HG02623 (cell line): ENCODE results near the gene MICOS13.
"Not testable (repeated sequence)": the region's sequence is repeated elsewhere in the genome, so short reads cannot be mapped to it uniquely, and the experiment has no call there.

Source experiments
- ATAC-seq: cut with Tn5 transposase; IDR thresholded peaks from one replicate; pipeline ENCODE4 v1.9.1; 2021; ENCODE audit warnings: moderate library complexity; ENCODE audit not compliant: unreplicated experiment

The MICOS13 gene

GRCh38 chr19:5680437-5681368 lies at the start of gene MICOS13, which contains the start of gene HSD11B1L:
Gene MICOS13 (minus strand): TSS chr19:5680516. CDS start chr19:5680486, 30 bp downstream.
Gene HSD11B1L (plus strand): TSS chr19:5681027. CDS start chr19:5684833, 3,806 bp downstream.
- peak; percentile 83 for ATAC-seq

GRCh38 chr19:5727453-5728050 lies 47.2 kb upstream of the MICOS13 start:
- no peak for ATAC-seq

DNA sequence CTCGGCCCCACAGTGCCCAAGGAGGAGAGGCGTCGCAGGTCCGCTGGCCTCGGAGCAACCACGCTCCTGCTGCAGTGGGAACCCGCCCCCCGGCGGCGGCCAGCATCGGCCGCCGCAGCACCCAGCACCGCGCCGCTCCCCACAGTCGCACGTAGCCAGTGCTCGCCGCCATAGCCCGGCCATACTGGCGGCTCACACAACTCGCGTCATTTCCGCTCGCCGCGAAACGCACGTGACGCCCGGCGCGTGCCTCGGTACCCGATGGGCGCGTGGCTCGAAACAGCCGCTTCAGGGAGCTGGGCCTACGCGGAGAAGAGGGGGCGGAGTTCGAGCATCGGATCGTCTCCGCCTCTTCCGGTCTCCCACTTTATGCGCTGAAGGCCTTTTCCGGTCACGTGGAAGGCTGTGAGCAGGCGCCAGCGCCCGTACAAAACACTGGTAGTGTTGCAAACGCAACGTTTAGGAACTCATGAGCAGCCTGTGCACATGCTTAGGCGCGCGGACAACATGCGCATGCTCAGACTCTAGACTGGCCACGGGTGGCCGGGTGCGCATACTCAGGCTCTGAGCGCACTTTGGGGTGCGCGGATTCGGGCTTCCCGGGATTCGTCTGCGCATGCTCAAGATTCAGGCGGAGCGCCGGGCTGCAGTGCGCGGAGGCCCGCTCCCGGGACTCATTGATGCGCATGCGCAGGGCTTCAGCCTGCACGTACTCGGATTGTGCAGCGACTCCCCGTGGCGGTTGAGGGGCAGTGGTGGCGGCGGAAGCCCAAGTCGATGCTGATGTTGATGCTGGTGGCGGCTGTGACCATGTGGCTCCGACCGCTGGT lies 39.9 kb upstream of the MICOS13 start, which contains the start of the genes CATSPERD and LONP1:
Gene CATSPERD, plus strand, starts transcription at position 677 of the 830 bp plus-strand sequence. Its CDS starts 101 bp downstream, at position 778.
Gene LONP1, minus strand, starts transcription at position 186 of the 830 bp plus-strand sequence. Its CDS starts 14 bp downstream, at position 172.
- ATAC-seq = peak; percentile 78

DNA sequence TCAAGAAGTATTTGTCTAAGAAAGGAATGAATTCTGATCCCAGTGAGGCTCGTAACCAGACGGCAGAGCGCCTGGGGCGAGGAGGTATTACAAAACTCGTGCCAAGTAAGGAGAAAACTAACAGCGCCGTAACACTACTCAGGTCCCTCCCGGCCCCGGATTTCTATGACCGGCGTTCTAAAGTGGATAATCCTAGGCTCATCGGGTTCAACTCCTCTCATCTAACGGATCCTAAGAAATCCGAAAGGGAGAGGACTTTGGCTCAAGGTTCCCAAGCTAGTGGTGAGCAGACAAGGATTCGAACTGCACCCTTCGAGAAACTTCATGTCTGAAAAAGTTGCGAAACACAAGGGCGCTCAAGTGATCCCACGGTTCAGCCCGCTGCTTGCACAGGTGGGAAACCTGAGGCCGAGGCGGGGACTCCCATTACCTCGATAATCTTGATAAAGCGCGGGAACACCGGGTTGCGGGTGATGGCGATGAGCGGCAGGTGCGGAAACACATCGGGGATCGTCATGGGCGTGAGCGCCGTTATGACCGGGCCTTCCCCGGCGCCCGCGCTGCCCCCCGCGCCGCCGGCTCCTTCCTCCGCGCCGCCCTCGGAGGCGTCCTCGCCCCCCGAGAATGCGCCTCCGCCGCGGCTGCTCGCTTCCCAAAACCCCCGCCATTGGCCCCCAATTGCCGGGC lies 39.1 kb upstream of the MICOS13 start:
- no peak for ATAC-seq

GRCh38 chr19:5718579-5719273 lies 38.4 kb upstream of the MICOS13 start:
- no peak for ATAC-seq

DNA sequence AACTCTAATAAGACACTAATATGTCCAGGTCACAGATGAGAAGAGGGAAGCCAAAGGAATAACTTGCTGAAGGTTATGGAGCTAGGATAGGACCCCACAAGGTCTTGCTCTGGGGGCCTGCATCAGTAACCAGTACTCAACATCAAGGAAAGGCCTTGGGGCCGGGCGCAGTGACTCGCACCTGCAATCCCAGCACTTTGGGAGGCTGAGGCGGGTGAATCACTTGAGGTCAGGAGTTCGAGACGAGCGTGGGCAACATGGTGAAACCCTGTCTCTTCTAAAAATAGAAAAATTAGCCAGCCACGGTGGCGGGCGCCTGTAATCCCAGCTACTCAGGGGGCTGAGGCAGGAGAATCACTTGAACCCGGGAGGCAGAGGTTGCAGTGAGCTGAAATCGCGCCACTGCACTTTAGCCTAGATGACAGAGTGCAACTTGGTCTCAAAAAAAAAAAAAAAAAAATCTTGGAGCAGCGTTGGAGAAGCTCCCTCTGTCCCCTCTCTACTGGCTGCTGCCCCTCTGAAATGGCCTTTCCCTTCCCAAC lies 37.8 kb upstream of the MICOS13 start:
- ATAC-seq = no peak

DNA sequence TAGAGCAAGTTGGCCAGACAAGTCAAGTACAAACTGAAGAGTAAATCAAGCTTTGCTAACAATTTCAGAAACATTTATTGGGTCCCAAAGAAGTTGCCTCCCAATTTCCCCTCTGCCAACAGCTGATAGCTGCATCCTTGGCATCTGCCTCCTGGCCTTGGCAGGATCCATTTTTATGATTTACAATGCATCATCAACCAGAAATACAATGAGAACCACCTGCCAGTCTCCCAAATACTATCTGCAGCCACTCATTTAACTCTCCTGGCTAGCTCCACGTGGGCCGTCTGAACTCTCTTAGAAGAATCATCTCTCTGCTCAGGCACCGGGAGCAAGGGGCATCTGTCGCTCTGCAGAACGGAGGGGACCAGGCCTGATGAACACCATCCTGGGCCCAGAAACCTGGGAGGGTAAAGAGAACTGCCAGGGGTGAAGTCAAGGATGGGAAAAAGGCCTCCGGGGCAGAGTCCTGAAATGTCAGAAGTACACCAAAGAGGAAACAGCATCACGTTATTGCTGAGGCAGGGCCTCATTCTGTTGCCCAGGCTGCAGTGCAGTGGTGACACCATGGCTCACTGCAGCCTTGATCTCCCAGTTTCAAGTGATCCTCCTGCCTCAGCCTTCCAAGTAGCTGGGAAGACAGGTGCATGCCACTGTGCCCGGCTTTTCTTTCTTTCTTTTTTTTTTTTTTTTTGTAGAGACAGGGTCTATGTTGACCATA lies 37.1 kb upstream of the MICOS13 start:
- no peak for ATAC-seq

GRCh38 chr19:5714816-5715215 lies 34.5 kb upstream of the MICOS13 start:
- no peak for ATAC-seq

- ATAC-seq = no peak
Observed at GRCh38 chr19:5713228-5713627, 32.9 kb upstream of the MICOS13 start.

- ATAC-seq = no peak
Observed at GRCh38 chr19:5711713-5712161, 31.4 kb upstream of the MICOS13 start.

GRCh38 chr19:5711025-5711424 lies 30.7 kb upstream of the MICOS13 start:
- ATAC-seq = no peak

DNA sequence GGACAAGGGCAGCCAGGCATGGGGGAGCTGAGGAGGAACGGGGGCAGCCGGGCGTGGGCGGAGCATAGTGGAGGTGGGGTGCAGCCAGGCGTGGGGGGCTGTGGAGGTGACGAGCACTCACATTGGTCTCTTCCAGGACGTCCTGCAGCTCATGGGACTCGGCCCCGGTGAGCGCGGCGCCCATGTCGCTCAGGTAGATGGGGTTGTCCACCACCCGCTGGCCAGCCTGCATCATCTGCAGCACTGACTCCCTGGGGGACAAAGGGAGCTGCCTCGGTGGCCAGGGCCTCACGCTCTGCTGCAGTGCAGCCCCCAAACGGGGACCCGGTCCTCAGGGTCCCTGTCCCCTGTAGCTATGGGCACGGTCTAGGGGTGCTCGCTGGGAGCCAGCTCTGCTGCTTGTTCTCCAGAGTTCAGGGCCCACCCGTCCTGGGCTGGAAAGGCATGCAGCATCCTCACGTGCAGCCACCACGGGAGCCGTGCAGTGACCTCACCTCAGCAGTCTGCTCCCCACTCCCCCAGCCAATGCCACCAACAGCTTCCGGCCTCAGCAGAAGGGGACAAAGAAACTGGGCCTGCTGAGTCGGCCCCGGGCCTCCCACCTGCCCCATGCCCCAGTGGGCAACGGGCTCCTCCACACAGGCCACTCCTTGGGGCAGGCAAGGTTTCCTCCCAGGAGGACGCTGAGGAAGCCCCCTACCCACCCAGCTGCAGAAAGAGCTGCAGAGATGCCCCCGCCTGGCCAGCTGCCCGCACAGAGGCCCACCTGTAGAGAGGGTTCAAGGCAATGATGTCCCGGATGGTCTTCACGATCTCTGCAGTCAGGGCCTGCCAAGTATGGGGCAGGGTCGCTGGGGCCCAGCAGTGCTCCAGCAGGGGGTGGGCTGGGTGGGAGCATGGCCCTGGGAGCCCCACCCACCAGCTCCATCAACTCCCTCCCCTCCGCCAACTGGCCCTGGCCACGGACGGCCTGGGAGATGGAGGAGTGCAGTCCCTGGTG lies 27.6 kb upstream of the MICOS13 start:
- no peak for ATAC-seq

DNA sequence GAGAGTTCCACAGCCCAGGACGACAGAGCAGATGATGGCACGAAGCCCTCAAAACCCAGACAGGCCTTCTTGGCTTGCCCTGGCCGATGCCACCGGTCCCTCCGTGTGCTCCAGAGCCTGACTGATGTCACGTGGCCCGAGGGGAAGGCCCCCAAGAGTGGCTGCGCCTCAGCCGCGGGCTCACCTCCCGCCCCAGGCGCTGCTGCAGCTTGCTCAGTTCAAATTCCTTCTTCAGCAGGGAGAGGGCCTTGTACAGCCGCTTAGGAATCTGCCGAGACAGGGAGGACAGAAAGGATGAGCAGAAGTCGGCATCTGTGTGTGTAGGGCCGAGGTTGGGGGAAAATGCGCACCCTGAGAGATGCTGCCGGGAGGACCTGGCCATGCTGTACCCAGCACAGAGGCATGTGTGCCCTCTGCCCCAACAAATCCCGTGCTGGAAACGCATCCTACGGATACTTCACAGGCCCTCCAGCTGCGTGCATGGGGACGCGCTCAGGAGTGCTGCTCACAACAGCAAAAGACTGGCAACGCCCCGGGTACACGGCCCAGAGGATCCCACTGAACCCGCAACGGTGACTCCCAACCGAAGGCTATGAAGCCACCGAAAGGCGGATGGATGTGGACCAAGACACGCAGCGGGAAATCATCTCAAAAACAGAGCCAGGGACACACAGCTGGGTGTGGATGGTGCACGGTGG lies 26.7 kb upstream of the MICOS13 start:
- ATAC-seq = no peak

DNA sequence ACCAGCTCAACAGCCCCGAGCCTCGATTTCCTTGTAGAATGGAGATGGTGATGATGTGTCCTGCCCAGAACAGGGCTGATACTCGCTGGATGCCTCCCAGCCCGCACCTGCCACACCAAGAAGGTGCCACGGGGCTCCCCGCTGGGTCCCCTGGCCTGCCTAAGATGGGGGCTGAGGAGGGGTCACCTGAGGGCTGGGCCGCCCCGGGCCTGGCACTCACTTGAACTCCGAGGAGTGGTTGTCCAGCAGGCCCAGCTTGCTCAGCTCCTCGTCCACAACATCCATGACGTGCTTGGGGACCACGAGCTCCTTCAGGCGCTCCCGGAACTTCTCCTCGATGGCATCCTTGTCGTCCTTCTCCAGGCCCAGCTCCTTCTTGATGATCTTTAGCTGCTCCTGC lies 25.2 kb upstream of the MICOS13 start:
- no peak for ATAC-seq

GRCh38 chr19:5703819-5704818 lies 23.8 kb upstream of the MICOS13 start:
- no peak for ATAC-seq

DNA sequence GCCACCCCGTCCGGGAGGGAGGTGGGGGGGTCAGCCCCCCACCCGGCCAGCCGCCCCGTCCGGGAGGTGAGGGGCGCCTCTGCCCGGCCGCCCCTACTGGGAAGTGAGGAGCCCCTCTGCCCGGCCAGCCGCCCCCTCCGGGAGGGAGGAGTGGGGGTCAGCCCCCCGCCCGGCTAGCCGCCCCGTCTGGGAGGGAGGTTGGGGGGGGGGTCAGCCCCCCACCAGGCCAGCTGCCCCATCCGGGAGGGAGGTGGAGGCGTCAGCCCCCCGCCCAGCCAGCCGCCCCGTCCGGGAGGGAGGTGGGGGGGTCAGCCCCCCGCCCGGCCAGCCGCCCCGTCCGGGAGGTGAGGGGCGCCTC lies 21.7 kb upstream of the MICOS13 start:
- not testable (repeated sequence) for ATAC-seq
